Ectodermal cell (in vitro differentiated cells): ENCODE measurements around the gene SLC66A1.
A peak's percentile ranks its signal among the peaks of the same experiment; 100 is the strongest.

Experiments used
- H3K27ac ChIP-seq: 2 replicates; pipeline ENCODE4 v1.7.0; 2013; ENCODE audit warnings: mild to moderate bottlenecking, low read depth, low read length; ENCODE audit not compliant: insufficient read depth, poor library complexity, severe bottlenecking
- H3K27me3 ChIP-seq: 2 replicates; pipeline ENCODE4 v1.7.0; 2013; ENCODE audit warnings: mild to moderate bottlenecking, low read length; ENCODE audit not compliant: insufficient read depth, control insufficient read depth, poor library complexity, severe bottlenecking
- H3K36me3 ChIP-seq: one replicate; pipeline ENCODE4 v1.7.0; 2013; ENCODE audit warnings: low read length; ENCODE audit not compliant: control insufficient read depth, insufficient read depth
- H3K4me1 ChIP-seq: one replicate; pipeline ENCODE4 v1.7.0; 2013; ENCODE audit warnings: low read length; ENCODE audit not compliant: control insufficient read depth, insufficient read depth
- H3K4me3 ChIP-seq: 2 replicates; pipeline ENCODE4 v1.7.0; 2013; ENCODE audit warnings: low read depth, low read length, control low read depth; ENCODE audit not compliant: insufficient read depth
- H3K9me3 ChIP-seq: 2 replicates; pipeline ENCODE4 v1.7.0; 2013; ENCODE audit warnings: mild to moderate bottlenecking, low read length, moderate library complexity; ENCODE audit not compliant: control insufficient read depth
- WGBS, 2 experiments: methylation state at CpG; one replicate each; pipeline ENCODE4 v1.1.7; 2013; ENCODE audit warnings: missing lambda C conversion rate in 2 of 2; 5-methylcytosine and 5-hydroxymethylcytosine counted together

SLC66A1 gene

DNA sequence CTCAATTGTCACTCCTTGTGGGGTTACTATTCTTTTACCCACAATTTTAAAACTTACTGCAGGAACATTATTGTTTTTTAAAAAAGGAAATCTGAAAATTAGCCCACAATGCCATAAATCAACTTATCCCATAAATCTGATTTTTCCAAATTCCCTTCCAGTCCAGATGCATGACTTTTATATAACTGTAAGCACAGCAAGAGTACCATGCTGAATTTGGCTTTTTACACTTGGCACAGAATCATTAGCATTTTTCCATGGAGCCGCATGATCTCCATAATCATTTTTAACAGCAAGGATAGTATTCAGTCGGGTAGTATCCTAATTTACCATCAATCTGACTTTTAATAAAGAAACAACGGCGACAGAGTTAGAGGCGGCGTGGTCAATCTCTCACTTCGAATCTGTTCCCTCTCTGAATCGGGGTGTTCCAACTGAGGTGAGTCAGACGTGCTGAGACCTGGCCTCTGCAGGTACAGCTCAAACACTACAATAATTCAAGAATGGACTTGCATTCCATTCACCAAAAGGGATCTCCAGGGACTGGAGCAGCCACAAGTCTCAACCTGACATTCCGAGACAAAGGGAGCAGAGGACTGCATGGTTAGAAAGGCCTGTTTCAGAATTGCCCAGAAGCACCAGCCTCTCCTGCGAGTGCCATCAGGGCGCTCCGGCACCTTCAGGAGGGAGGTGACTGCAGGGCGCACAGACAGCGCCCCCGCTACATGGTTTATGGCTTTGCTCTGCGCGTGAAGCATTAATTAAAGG, 48.9 kb downstream of the SLC66A1 start:
- no peaks in the 10 kb centered on the region for H3K9me3 ChIP-seq
- WGBS, 2 experiments: 91% methylated on average over 18 of the region's 18 CpGs
- peaks cover 7% of the 10 kb centered on the region for H3K4me1 ChIP-seq
- H3K4me3 ChIP-seq: no peak overlapping the region
- H3K27me3 ChIP-seq: no peaks in the 10 kb centered on the region
- no peaks in the 10 kb centered on the region for H3K36me3 ChIP-seq
- no peak overlapping the region for H3K27ac ChIP-seq

DNA sequence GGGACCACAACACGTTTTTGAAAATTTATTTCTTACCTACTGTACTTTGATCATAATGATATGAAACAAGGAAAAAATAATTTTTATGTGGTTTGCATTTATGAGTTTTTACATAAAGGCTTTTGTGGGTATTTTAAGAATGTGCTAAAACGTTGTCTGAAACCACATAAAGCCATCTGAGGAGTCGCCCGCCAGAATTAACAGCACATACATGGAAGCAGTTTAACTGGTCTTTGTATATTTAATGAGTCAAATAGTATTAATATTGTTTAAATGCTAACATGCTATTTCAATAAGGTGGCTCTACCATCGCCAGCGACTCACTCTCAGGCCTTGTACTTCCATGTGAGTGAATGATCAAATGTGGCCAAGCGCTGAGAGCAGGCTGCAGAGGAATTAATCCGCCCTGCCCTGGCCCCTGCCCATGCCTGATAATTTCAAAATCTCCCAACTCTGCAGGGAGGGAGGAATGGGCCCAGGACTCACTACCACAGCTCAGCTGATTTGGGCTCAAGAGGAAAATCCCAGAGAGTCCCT, 49.6 kb downstream of the SLC66A1 start:
- Histone ChIP-seq H3K36me3 (no peaks in the 10 kb centered on the region), H3K27ac (no peak overlapping the region), H3K4me1 (peaks cover 8% of the 10 kb centered on the region), H3K4me3 (no peak overlapping the region), H3K27me3 (no peaks in the 10 kb centered on the region), H3K9me3 (no peaks in the 10 kb centered on the region)
- 92 to 94% methylated on average over 8 of the region's 8 CpGs for WGBS, 2 experiments

DNA sequence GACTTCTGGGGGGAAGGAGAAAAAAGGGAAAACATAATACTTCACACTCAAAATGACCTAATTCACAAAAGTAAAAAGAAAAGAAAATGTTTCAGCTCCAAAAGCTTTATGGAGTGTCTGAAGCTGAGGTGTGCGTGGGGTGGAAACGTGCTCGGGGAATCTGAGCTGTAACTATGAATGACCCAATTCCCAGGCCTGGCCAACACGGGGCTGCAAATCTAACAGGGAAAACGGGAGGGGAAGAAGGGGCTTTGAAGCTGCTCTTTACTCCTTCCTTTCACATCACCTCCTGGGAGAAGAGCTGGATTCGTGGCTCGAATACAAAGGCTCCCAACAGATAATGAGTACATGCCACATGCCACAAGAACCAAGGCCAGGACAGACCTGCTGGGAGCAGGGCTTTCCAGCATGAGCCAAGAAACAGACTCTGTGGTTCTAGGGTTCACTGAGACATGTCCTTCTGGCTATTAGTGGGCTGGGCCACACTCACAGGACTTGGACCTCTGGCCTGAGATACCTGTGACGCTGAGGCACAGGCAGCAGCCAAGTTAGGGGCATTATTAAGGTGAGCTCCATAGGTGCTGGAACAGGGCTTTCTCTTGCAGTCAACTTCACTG, 51.5 kb downstream of the SLC66A1 start:
- no peak overlapping the region for H3K4me3 ChIP-seq
- H3K4me1 ChIP-seq: peaks cover 12% of the 10 kb centered on the region
- H3K27ac ChIP-seq: peak overlapping the region; percentile 2
- no peaks in the 10 kb centered on the region for H3K9me3 ChIP-seq
- no peaks in the 10 kb centered on the region for H3K36me3 ChIP-seq
- H3K27me3 ChIP-seq: no peaks in the 10 kb centered on the region
- whole genome bisulfite sequencing, 2 experiments: 82 to 83% methylated on average over 8 of the region's 8 CpGs

DNA sequence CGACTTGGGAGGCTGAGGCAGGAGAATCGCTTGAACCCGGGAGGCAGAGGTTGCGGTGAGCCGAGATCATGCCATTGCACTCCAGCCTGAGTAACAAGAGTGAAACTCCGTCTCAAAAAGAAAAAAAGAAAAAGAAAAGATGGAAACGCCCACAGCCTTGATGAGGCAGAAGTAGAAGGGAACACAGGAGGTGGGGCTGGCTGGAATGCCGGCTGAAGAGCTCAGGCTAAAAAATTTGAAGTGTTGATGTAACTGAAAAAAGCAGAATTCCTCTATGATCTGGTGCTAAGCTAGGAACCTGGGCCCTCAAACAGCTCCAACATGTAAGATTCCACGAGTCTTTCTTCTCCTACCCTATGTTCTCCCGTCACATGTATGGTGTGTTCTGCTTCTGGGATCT, 53.6 kb downstream of the SLC66A1 start:
- no peaks in the 10 kb centered on the region for H3K9me3 ChIP-seq
- H3K36me3 ChIP-seq: no peaks in the 10 kb centered on the region
- no peak overlapping the region for H3K4me3 ChIP-seq
- no peaks in the 10 kb centered on the region for H3K27me3 ChIP-seq
- WGBS, 2 experiments: 89 to 91% methylated on average over 10 of the region's 10 CpGs
- H3K27ac ChIP-seq: no peak overlapping the region
- peaks cover 12% of the 10 kb centered on the region for H3K4me1 ChIP-seq

DNA sequence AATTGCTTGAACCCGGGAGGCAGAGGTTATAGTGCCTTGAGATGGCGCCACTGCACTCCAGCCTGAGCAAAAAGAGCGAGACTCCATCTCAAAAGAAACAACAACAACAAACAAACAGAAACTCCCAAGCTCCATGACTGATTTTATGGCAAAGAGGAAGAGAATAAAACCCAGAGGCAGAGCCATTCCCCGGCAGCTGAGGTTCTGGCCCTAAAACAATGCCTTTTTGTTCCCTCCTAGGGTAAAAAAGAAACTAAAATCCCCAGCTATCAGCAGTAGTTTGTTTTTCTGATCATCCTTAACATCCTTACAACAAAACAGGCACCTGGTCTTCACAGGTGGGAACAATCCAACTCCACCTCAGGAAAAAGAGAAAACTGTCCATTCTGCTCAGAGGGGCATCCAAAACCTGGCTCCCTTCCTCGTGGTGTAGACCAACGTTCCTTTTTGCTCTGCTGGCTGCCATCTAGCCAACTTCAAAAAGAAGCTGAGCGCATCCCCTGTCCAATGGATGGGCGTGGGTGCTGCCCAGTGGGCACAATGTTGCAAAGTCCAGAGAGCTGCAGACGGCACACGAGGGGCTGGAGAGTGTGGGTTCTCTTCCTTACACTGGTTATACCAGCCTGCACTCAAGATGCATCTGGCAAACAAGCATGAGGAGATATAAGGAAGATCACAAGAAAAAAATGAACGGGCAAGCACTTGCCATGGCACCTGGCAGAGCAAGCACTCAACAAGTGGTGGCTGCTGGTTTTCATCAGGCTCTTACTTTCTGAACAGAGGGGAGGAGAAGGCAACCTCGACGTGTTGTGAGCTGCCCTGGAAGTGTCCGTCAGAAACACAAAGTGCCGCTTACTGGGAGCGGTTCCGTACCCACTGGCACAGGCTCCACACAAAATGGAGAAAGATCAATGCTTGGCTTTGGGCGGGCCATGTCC, 54.7 kb downstream of the SLC66A1 start:
- H3K27ac ChIP-seq: no peak overlapping the region
- 90% methylated on average over 18 of the region's 18 CpGs for WGBS, 2 experiments
- no peaks in the 10 kb centered on the region for H3K27me3 ChIP-seq

GRCh38 chr1:19367584-19368041, 55.5 kb downstream of the SLC66A1 start:
- Histone ChIP-seq H3K4me3 (no peak overlapping the region), H3K27ac (no peak overlapping the region), H3K36me3 (no peaks in the 10 kb centered on the region), H3K4me1 (peaks cover 5% of the 10 kb centered on the region), H3K27me3 (no peaks in the 10 kb centered on the region), H3K9me3 (no peaks in the 10 kb centered on the region)
- WGBS, 2 experiments: 94 to 96% methylated on average over 13 of the region's 13 CpGs

More for the DNA sequence above, 54.7 kb downstream of the SLC66A1 start:
- Histone ChIP-seq H3K9me3 (no peaks in the 10 kb centered on the region), H3K36me3 (no peaks in the 10 kb centered on the region), H3K4me3 (no peak overlapping the region), H3K4me1 (peaks cover 5% of the 10 kb centered on the region)

DNA sequence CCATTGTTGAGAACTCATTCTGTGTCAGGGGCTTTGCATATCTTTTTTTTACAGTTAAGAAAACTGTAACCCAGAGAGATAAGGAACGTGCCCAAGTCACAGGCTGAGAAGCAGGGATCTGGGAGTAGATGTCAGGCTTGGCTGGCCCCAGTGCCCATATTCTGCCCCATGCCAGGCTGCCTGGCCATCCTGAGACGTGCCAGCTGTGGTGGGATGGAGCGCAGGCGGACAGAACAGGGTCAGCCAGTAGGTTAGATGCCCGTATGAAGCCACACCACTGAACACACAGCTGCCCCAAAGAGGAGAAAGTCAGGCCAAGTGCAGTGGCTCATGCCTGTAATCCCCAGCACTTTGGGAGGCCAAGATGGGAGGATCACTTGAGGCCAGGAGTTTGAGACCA, 55.9 kb downstream of the SLC66A1 start:
- Histone ChIP-seq H3K4me3 (no peak overlapping the region), H3K9me3 (no peaks in the 10 kb centered on the region), H3K27ac (no peak overlapping the region), H3K4me1 (peaks cover 5% of the 10 kb centered on the region), H3K36me3 (no peaks in the 10 kb centered on the region), H3K27me3 (no peaks in the 10 kb centered on the region)
- 94 to 95% methylated on average over 5 of the region's 5 CpGs for WGBS, 2 experiments

GRCh38 chr1:19368964-19369363, 56.8 kb downstream of the SLC66A1 start:
- peaks cover 5% of the 10 kb centered on the region for H3K4me1 ChIP-seq
- no peak overlapping the region for H3K4me3 ChIP-seq
- no peaks in the 10 kb centered on the region for H3K27me3 ChIP-seq
- 94% methylated on average over 5 of the region's 5 CpGs for WGBS, 2 experiments
- no peak overlapping the region for H3K27ac ChIP-seq
- H3K36me3 ChIP-seq: no peaks in the 10 kb centered on the region
- no peaks in the 10 kb centered on the region for H3K9me3 ChIP-seq

- Histone ChIP-seq H3K9me3 (no peaks in the 10 kb centered on the region), H3K4me3 (no peak overlapping the region), H3K27me3 (no peaks in the 10 kb centered on the region), H3K4me1 (peaks cover 5% of the 10 kb centered on the region), H3K27ac (no peak overlapping the region), H3K36me3 (no peaks in the 10 kb centered on the region)
- 87 to 89% methylated on average over 16 of the region's 16 CpGs for WGBS, 2 experiments
These were observed 57.4 kb downstream of the SLC66A1 start for GRCh38 chr1:19369396-19370090.
